GM12878 (cell line): ENCODE measurements around the gene WWC2. TPM values are rescaled to one million over a fixed set of nuclear protein-coding genes. Genes with fewer than 3 reads are reported as not detected.

Experiments used
- ATAC-seq: fragments of 200-7000 bp; cut with Tn5 transposase; 3 replicates; pipeline ENCODE4 v1.9.1; 2020; ENCODE audit warnings: mild to moderate bottlenecking, moderate library complexity
- BruUV-seq: library from RNA; stranded (reverse); fragments of 400-500 nt; replicated peaks from 2 replicates; lab custom pipeline; 2021; lab: Mats Ljungman, UMichigan
- CTCF ChIA-PET: fragments of 300-600 bp; sonication (Branson Sonifier 250); formaldehyde crosslinking; extraction: SDS; loops from one replicate; lab custom pipeline; 2021; ENCODE audit warnings: inconsistent platforms; lab: Yijun Ruan, JAX
- POLR2A ChIA-PET: fragments of 350-600 bp; formaldehyde crosslinking; extraction: SDS; loops from one replicate; lab custom pipeline; 2021; ENCODE audit warnings: inconsistent platforms; lab: Charles Lee
- RAD21 ChIA-PET: fragments of 300-600 bp; sonication (Branson Sonifier 250); formaldehyde crosslinking; loops from one replicate; lab custom pipeline; 2023; ENCODE audit warnings: antibody characterized with exemption; ENCODE audit not compliant: unreplicated experiment; lab: Charles Lee
- SMC1A ChIA-PET: fragments of 300-600 bp; sonication (Branson Sonifier 250); formaldehyde crosslinking; loops from one replicate; lab custom pipeline; 2023; ENCODE audit not compliant: unreplicated experiment, uncharacterized antibody; lab: Charles Lee
- DNase-seq: peaks from one replicate; pipeline ENCODE4 v3.0.0-alpha.2; 2011; ENCODE audit warnings: low read depth, low spot score
- FAIRE-seq: peaks from 3 replicates; lab custom pipeline; 2011; peaks lifted over from hg19 to GRCh38; lab: Jason Lieb, UNC
- H2AFZ ChIP-seq: 2 replicates; pipeline ENCODE4 v1.6.0; 2011; ENCODE audit warnings: low read depth, low read length, control low read depth; ENCODE audit not compliant: control insufficient read depth
- H3K27ac ChIP-seq: 2 replicates; pipeline ENCODE4 v1.5.1; 2011; ENCODE audit warnings: control low read depth; ENCODE audit not compliant: control insufficient read depth, insufficient read depth
- H3K27me3 ChIP-seq, 2 experiments: replicated peaks in 1 of 2; 2 replicates each; pipeline versions ENCODE4 v1.6.0 to v1.6.1; 2011; ENCODE audit warnings: low read length in 1 of 2; ENCODE audit not compliant: control insufficient read depth in 2 of 2, insufficient read depth in 2 of 2
- H3K36me3 ChIP-seq, 2 experiments: 2 replicates each; pipeline ENCODE4 v1.5.1; 2011; ENCODE audit warnings: low read length in 1 of 2; ENCODE audit not compliant: control insufficient read depth in 2 of 2, insufficient read depth in 2 of 2
- H3K4me1 ChIP-seq: 2 replicates; pipeline ENCODE4 v1.6.1; 2011; ENCODE audit warnings: mild to moderate bottlenecking, low read length, moderate library complexity, mixed read lengths; ENCODE audit not compliant: control insufficient read depth, insufficient read depth
- H3K4me2 ChIP-seq: 2 replicates; pipeline ENCODE4 v1.6.0; 2011; ENCODE audit warnings: control low read depth; ENCODE audit not compliant: control insufficient read depth, insufficient read depth
- H3K4me3 ChIP-seq: fragments of 200-600 bp; sonication (generic); 2 replicates; pipeline ENCODE4 v1.5.1; 2016
- H3K79me2 ChIP-seq: 2 replicates; pipeline ENCODE4 v1.6.0; 2011; ENCODE audit warnings: low read length; ENCODE audit not compliant: control insufficient read depth, insufficient read depth
- H3K9ac ChIP-seq: 2 replicates; pipeline ENCODE4 v1.8.0; 2011; ENCODE audit warnings: low read length, control low read depth, mixed read lengths; ENCODE audit not compliant: control insufficient read depth, insufficient read depth
- H3K9me3 ChIP-seq: replicated peaks from 3 replicates; pipeline ENCODE4 v1.5.1; 2011; ENCODE audit warnings: mild to moderate bottlenecking, low read length; ENCODE audit not compliant: control insufficient read depth, insufficient read depth
- H4K20me1 ChIP-seq: 2 replicates; pipeline ENCODE4 v1.6.0; 2011; ENCODE audit not compliant: control insufficient read depth, insufficient read depth
- BCL11A ChIP-seq: IDR thresholded peaks from 2 replicates; pipeline ENCODE4 v1.6.1; 2011; ENCODE audit warnings: low read depth, low read length
- CHD1 ChIP-seq: IDR thresholded peaks from 2 replicates; pipeline ENCODE4 v1.6.1; 2012; ENCODE audit warnings: low read depth, low read length, improper control_type of control experiment
- CREM ChIP-seq: IDR thresholded peaks from 2 replicates; pipeline ENCODE4 v1.6.1; 2014; ENCODE audit warnings: antibody characterized with exemption, low read depth
- EP300 ChIP-seq, 2 experiments: fragments of 150-350 bp in 1 of 2; IDR thresholded peaks; 2 replicates each; pipeline ENCODE4 v1.6.1; 2011 to 2012; ENCODE audit warnings: low read depth in 2 of 2, low read length in 2 of 2, borderline replicate concordance in 1 of 2, improper control_type of control experiment in 1 of 2, inconsistent platforms in 1 of 2; ENCODE audit not compliant: control insufficient read depth in 1 of 2
- ESRRA ChIP-seq: IDR thresholded peaks from 2 replicates; pipeline ENCODE4 v1.6.1; 2012; ENCODE audit warnings: mild to moderate bottlenecking, low read length, improper control_type of control experiment
- IKZF1 ChIP-seq: fragments of 450-650 bp; conservative IDR thresholded peaks from 2 replicates; pipeline ENCODE4 v1.6.1; 2017; ENCODE audit warnings: antibody characterized with exemption, mild to moderate bottlenecking
- IRF4 ChIP-seq: IDR thresholded peaks from 2 replicates; pipeline ENCODE4 v1.6.1; 2011; ENCODE audit warnings: low read depth, low read length
- KLF5 ChIP-seq: fragments of 450-650 bp; IDR thresholded peaks from 2 replicates; pipeline ENCODE4 v1.6.1; 2014; ENCODE audit warnings: mild to moderate bottlenecking; ENCODE audit not compliant: partially characterized antibody
- NBN ChIP-seq: fragments of 450-650 bp; IDR thresholded peaks from 2 replicates; pipeline ENCODE4 v1.6.1; 2016
- POU2F2 ChIP-seq: IDR thresholded peaks from 3 replicates; pipeline ENCODE4 v1.6.1; 2011; ENCODE audit warnings: low read depth, mild to moderate bottlenecking, low read length, borderline replicate concordance
- YY1 ChIP-seq: IDR thresholded peaks from 2 replicates; pipeline ENCODE4 v1.6.1; 2011; ENCODE audit warnings: low read depth, mild to moderate bottlenecking, low read length
- ZBED1 ChIP-seq: IDR thresholded peaks from 2 replicates; pipeline ENCODE4 v1.6.1; 2016; ENCODE audit warnings: borderline replicate concordance
- WGBS: methylation state at CpG from one replicate; pipeline ENCODE4 v1.1.6; 2016; ENCODE audit warnings: low lambda C conversion rate; ENCODE audit not compliant: insufficient replicate concordance, insufficient coverage; ENCODE audit errors: missing lambda C conversion rate; 5-methylcytosine and 5-hydroxymethylcytosine counted together
- in situ Hi-C: fragments of 300-500 bp; cut with MboI; formaldehyde crosslinking; loops from 9 replicates; pipeline ENCODE4 v1.14.3; 2018; ENCODE audit warnings: mixed read lengths
- intact Hi-C: fragments of 100-400 bp; cut with micrococcal nuclease; formaldehyde crosslinking; loops from one replicate; pipeline ENCODE4 v1.14.2; 2022; ENCODE audit not compliant: unreplicated experiment
- polyA plus RNA-seq, 11 experiments: library from polyadenylated mRNA; depleted of rRNA in 4 of 11; unstranded in 6 of 11; stranded (reverse) in 5 of 11; fragments of >200 nt; fragmentation: Nextera tagmentation in 4 of 11; fragmentation: Illumina TruSeq in 1 of 11; extraction: Ambion mirVana in 4 of 11; extraction: Trizol in 1 of 11; gene quantifications; 1 replicate in 1 of 11; 2 replicates in 10 of 11; pipeline versions ENCODE4 v1.2.1 to v1.2.3, GENCODE V29; 2011 to 2016; ENCODE audit warnings: inconsistent platforms in 2 of 11, missing spikeins in 2 of 11, low read depth in 1 of 11
- total RNA-seq, 4 experiments: library from RNA; depleted of rRNA in 3 of 4; stranded (reverse); fragments of >200 nt in 3 of 4; fragmentation: Illumina TruSeq in 1 of 4; extraction: Trizol in 1 of 4; gene quantifications; 2 replicates each; pipeline versions ENCODE4 v1.2.1 to v1.2.3, GENCODE V29; 2013 to 2021

The WWC2 gene
- total and polyA plus RNA-seq, 10 of the 15 experiments (the other 5 are each of a cell fraction or from before 2014, with no cell fraction given): 0.02 to 0.72 (median 0.06) TPM; not detected in 3

DNA sequence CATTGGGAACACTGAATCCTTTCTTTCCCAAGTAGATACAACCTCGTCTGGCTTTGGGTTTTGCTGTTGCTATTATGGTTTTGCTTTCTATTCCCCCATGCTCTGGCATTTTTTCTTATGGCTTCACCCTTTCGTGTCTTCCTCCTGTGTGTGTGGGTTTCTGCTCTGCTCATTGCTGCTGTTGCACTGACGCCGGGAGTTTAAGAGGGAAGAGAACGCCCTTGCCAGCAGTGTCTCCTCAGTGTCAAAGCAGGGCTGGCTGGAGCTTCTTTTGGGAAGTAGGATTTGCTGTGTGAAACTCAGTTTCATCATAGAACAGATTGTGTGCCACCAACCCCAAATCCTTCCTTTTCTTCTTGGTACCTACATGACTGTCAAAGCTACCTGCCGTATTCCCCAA, 157.3 kb downstream of the WWC2 start:
- no peak overlapping the region for H3K4me2 ChIP-seq
- peaks cover 0 to 2% of the 10 kb centered on the region in 2 experiments; a peak in 2 of 4 replicates for H3K27me3 ChIP-seq
- H3K27ac ChIP-seq: no peak overlapping the region
- FAIRE-seq: no peak
- no peaks in the 10 kb centered on the region for H3K9me3 ChIP-seq
- TF ChIP-seq IKZF1 (no peak), POU2F2 (no peak), CHD1 (no peak), EP300 (IDR thresholded peaks at IDR 0.05; ENCODE audit: borderline replicate concordance in 1 of 2, control insufficient read depth in 1 of 2, low read depth in 2 of 2, low read length in 2 of 2) (no peak), IRF4 (no peak), YY1 (no peak), BCL11A (no peak), CREM (no peak), NBN (no peak), ZBED1 (no peak), ESRRA (no peak), KLF5 (no peak)
- TF ChIP-seq, all 136 proteins: peak for 0
- H3K79me2 ChIP-seq: no peaks in the 10 kb centered on the region
- CTCF ChIA-PET: interaction anchor here (0.6 to 10.7 kb wide), 18 partner anchors 11 to 1525 kb away, joined by 3 to 159 read pairs (median 4); no protein-coding TSS in a partner anchor
- RAD21 ChIA-PET: interaction anchor here (0.8 to 1.5 kb wide), 4 partner anchors 182 to 319 kb away, joined by 3 to 8 read pairs (median 4); no protein-coding TSS in a partner anchor
- 57% methylated on average over 6 of the region's 6 CpGs for WGBS
- DNase-seq: no peak
- no peak overlapping the region for H3K9ac ChIP-seq
- POLR2A ChIA-PET: no interaction called here
- H3K4me1 ChIP-seq: no peaks in the 10 kb centered on the region
- H3K36me3 ChIP-seq: no peaks in the 10 kb centered on the region
- intact Hi-C loops: loop anchor here (1.0 to 10.0 kb wide), 2 partner anchors 183 to 782 kb away; no protein-coding TSS in a partner anchor
- no peaks in the 10 kb centered on the region for H4K20me1 ChIP-seq
- no peak overlapping the region for H2AFZ ChIP-seq
- no peak overlapping the region for H3K4me3 ChIP-seq
- BruUV-seq: no TSS peak
- SMC1A ChIA-PET: interaction anchor here (0.7 to 5.9 kb wide), 4 partner anchors 11 to 318 kb away, joined by 3 to 66 read pairs (median 8); no protein-coding TSS in a partner anchor
- in situ Hi-C loops: loop anchor here (5.0 kb wide), 1 partner anchor 184 kb away; no protein-coding TSS in a partner anchor
- ATAC-seq: no peak
